Myometrial cell (primary cell): ENCODE data around the gene RND2. TPM values are rescaled to one million over a fixed set of nuclear protein-coding genes. Genes with fewer than 3 reads are reported as not detected.

Experiments
- total RNA-seq: library from RNA; depleted of rRNA; stranded (reverse); fragments of >200 nt; gene quantifications from 2 replicates; pipeline ENCODE4 v1.2.3, GENCODE V29; 2015

RND2 gene
- total RNA-seq: 0.71 and 1.2 TPM in 2 replicates

GRCh38 chr17:43024407-43025289 lies at the start of gene RND2:
TSS of gene RND2 (plus strand) at chr17:43025231. CDS start at chr17:43025348, 117 bp downstream.

GRCh38 chr17:42979511-42980273 lies 45.3 kb upstream of the RND2 start, which contains the start of gene PTGES3L:
TSS of gene PTGES3L (minus strand) at chr17:42980080. CDS start at chr17:42980053, 27 bp downstream.

GRCh38 chr17:42980274-42980765 lies 44.7 kb upstream of the RND2 start, which contains the start of gene RUNDC1:
TSS of gene RUNDC1 (plus strand) at chr17:42980565. CDS start at chr17:42980577, 12 bp downstream.

GRCh38 chr17:42997984-42998938 lies 26.8 kb upstream of the RND2 start, which contains the start of gene RPL27:
TSS of gene RPL27 (plus strand) at chr17:42998419. CDS start at chr17:42998751, 332 bp downstream.

GRCh38 chr17:43006639-43007551 lies 18.1 kb upstream of the RND2 start, which contains the start of gene IFI35:
TSS of gene IFI35 (plus strand) at chr17:43006784. CDS start at chr17:43006948, 164 bp downstream.

GRCh38 chr17:43021741-43022512 lies 3.1 kb upstream of the RND2 start, which contains the start of gene VAT1:
TSS of gene VAT1 (minus strand) at chr17:43022385. CDS start at chr17:43022322, 63 bp downstream.

Other genes with a start within 250 kb of the RND2 start
- gene WNK4, start 244.6 kb upstream of the RND2 start, total RNA-seq: 12.7 and 13.6 TPM in 2 replicates
- gene COA3, start 226.5 kb upstream of the RND2 start, total RNA-seq: 60.8 and 72.4 TPM in 2 replicates
- gene CNTD1, start 226.4 kb upstream of the RND2 start, total RNA-seq: 0.58 TPM in 1 of 2 replicates, not detected in the other
- 69.2 and 128 TPM in 2 replicates for gene BECN1, start 200.9 kb upstream of the RND2 start, total RNA-seq
- gene PSME3, start 191.8 kb upstream of the RND2 start, total RNA-seq: 85.0 and 123 TPM in 2 replicates
- under 0.01 and 0.29 TPM in 2 replicates for gene AOC2, start 180.7 kb upstream of the RND2 start, total RNA-seq
- not detected in 2 replicates for gene AOC3, start 174.0 kb upstream of the RND2 start, total RNA-seq
- not detected in 2 replicates for gene G6PC1, start 124.4 kb upstream of the RND2 start, total RNA-seq
- 25.4 and 39.0 TPM in 2 replicates for gene AARSD1, start 60.8 kb upstream of the RND2 start, total RNA-seq
- gene PTGES3L, start 45.2 kb upstream of the RND2 start, total RNA-seq: 0.29 and 1.4 TPM in 2 replicates
- gene RUNDC1, start 44.7 kb upstream of the RND2 start, total RNA-seq: 6.0 and 8.1 TPM in 2 replicates
- 1,299 and 1,434 TPM in 2 replicates for gene RPL27, start 26.8 kb upstream of the RND2 start, total RNA-seq
- 50.7 and 79.6 TPM in 2 replicates for gene IFI35, start 18.4 kb upstream of the RND2 start, total RNA-seq
- 161 and 164 TPM in 2 replicates for gene VAT1, start 2.8 kb upstream of the RND2 start, total RNA-seq
- 20.2 and 22.5 TPM in 2 replicates for gene BRCA1, start 100.1 kb downstream of the RND2 start, total RNA-seq
- gene NBR1, start 146.0 kb downstream of the RND2 start, total RNA-seq: 68.6 and 87.7 TPM in 2 replicates
- 7.1 and 7.5 TPM in 2 replicates for gene TMEM106A, start 186.6 kb downstream of the RND2 start, total RNA-seq
- gene CCDC200, start 203.4 kb downstream of the RND2 start, total RNA-seq: not detected in 2 replicates
- not detected in 2 replicates for gene RNU2-1, start 208.7 kb downstream of the RND2 start, total RNA-seq